ENCODE data around the gene KIAA1328.

Gene KIAA1328

GRCh38 chr18:37230768-37231167 lies 401.8 kb downstream of the KIAA1328 start:
- peak; percentile 44 for DNase-seq

GRCh38 chr18:37231251-37231650 lies 402.3 kb downstream of the KIAA1328 start:
- DNase-seq: no peak

- DNase-seq: no peak
Observed at GRCh38 chr18:37235583-37235982, 406.7 kb downstream of the KIAA1328 start.

- DNase-seq: peak; percentile 38
Observed at GRCh38 chr18:37238282-37239108, 409.6 kb downstream of the KIAA1328 start.

GRCh38 chr18:37242091-37242490 lies 413.2 kb downstream of the KIAA1328 start:
- DNase-seq: no peak

GRCh38 chr18:37242826-37243560 lies 414.1 kb downstream of the KIAA1328 start:
- DNase-seq: no peak

- no peak for DNase-seq
Observed at GRCh38 chr18:37243741-37244140, 414.8 kb downstream of the KIAA1328 start.

- DNase-seq: no peak
Observed at GRCh38 chr18:37244618-37245017, 415.7 kb downstream of the KIAA1328 start.

- DNase-seq: no peak
Observed at GRCh38 chr18:37246779-37247340, 417.9 kb downstream of the KIAA1328 start.

- no peak for DNase-seq
Observed at GRCh38 chr18:37247497-37248161, 418.7 kb downstream of the KIAA1328 start.

- no peak for DNase-seq
Observed at GRCh38 chr18:37248281-37248680, 419.4 kb downstream of the KIAA1328 start.

GRCh38 chr18:37249171-37249886 lies 420.4 kb downstream of the KIAA1328 start:
- no peak for DNase-seq

- no peak for DNase-seq
Observed at GRCh38 chr18:37249895-37250618, 421.1 kb downstream of the KIAA1328 start.

GRCh38 chr18:37251679-37252078 lies 422.8 kb downstream of the KIAA1328 start:
- peak; percentile 80 for DNase-seq

GRCh38 chr18:37252342-37252741 lies 423.4 kb downstream of the KIAA1328 start:
- DNase-seq: no peak

GRCh38 chr18:37252854-37253393 lies 424.0 kb downstream of the KIAA1328 start:
- DNase-seq: no peak

GRCh38 chr18:37253394-37254235 lies 424.7 kb downstream of the KIAA1328 start:
- DNase-seq: no peak

- DNase-seq: peak; percentile 82
Observed at GRCh38 chr18:37254236-37254754, 425.4 kb downstream of the KIAA1328 start.

GRCh38 chr18:37254973-37255372 lies 426.0 kb downstream of the KIAA1328 start:
- DNase-seq: no peak

GRCh38 chr18:37258131-37258530 lies 429.2 kb downstream of the KIAA1328 start:
- no peak for DNase-seq

All from NCI-H69 (cell line).